CD4-positive, alpha-beta memory T cell (primary cell): ENCODE measurements around the gene LAMB2. TPM values are rescaled to one million over a fixed set of nuclear protein-coding genes. Genes with fewer than 3 reads are reported as not detected.

ENCODE experiments used
- CTCF ChIA-PET: fragments of 350-600 bp; sonication (Branson Sonifier 250); formaldehyde crosslinking; loops from one replicate; lab custom pipeline; 2021; ENCODE audit warnings: inconsistent platforms; ENCODE audit not compliant: partially characterized antibody; lab: Charles Lee
- POLR2A ChIA-PET: fragments of 350-600 bp; sonication (Branson Sonifier 250); formaldehyde crosslinking; loops from one replicate; lab custom pipeline; 2021; ENCODE audit not compliant: partially characterized antibody; lab: Charles Lee
- DNase-seq, 5 donors: peaks; one replicate each; pipeline versions ENCODE4 v3.0.0 to v3.0.0-alpha.2; 2020 to 2022; ENCODE audit warnings: mixed read lengths in 1 of 5
- H3K27ac ChIP-seq: one replicate; pipeline ENCODE4 v1.7.0; 2013; ENCODE audit warnings: low read depth, low read length
- H3K27me3 ChIP-seq: 2 replicates; pipeline ENCODE4 v1.7.0; 2013; ENCODE audit warnings: mild to moderate bottlenecking, low read length, moderate library complexity; ENCODE audit not compliant: insufficient read depth
- H3K36me3 ChIP-seq: 2 replicates; pipeline ENCODE4 v1.7.0; 2013; ENCODE audit warnings: mild to moderate bottlenecking, low read length, moderate library complexity; ENCODE audit not compliant: insufficient read depth
- H3K4me1 ChIP-seq: 2 replicates; pipeline ENCODE4 v1.7.0; 2013; ENCODE audit warnings: mild to moderate bottlenecking, low read length, moderate library complexity; ENCODE audit not compliant: insufficient read depth
- H3K4me3 ChIP-seq, 2 donors: one replicate each; pipeline ENCODE4 v1.7.0; 2013; ENCODE audit warnings: low read length in 2 of 2, mild to moderate bottlenecking in 1 of 2
- H3K9me3 ChIP-seq, 2 donors: one replicate each; pipeline ENCODE4 v1.7.0; 2013; ENCODE audit warnings: low read length in 2 of 2, control low read depth in 1 of 2; ENCODE audit not compliant: control insufficient read depth in 1 of 2
- H3K27ac Mint-ChIP-seq, 7 donors: one replicate each; pipeline ENCODE4 v1.8.0; 2020 to 2021; ENCODE audit warnings: mixed read lengths in 7 of 7, mild to moderate bottlenecking in 6 of 7, inconsistent platforms in 3 of 7, moderate library complexity in 3 of 7
- H3K27me3 Mint-ChIP-seq, 2 donors: one replicate each; pipeline ENCODE4 v1.8.0; 2020 to 2021; ENCODE audit warnings: mixed read lengths in 2 of 2
- H3K36me3 Mint-ChIP-seq, 2 donors: one replicate each; pipeline ENCODE4 v1.8.0; 2020 to 2021; ENCODE audit warnings: mixed read lengths in 2 of 2, inconsistent platforms in 1 of 2, mild to moderate bottlenecking in 1 of 2
- H3K4me1 Mint-ChIP-seq, 4 donors: one replicate each; pipeline ENCODE4 v1.8.0; 2020 to 2021; ENCODE audit warnings: mixed read lengths in 4 of 4, mild to moderate bottlenecking in 1 of 4
- H3K4me3 Mint-ChIP-seq, 8 donors: one replicate each; pipeline ENCODE4 v1.8.0; 2020 to 2021; ENCODE audit warnings: mixed read lengths in 8 of 8, mild to moderate bottlenecking in 7 of 8, moderate library complexity in 6 of 8, inconsistent platforms in 3 of 8
- H3K9me3 Mint-ChIP-seq, 8 donors: one replicate each; pipeline ENCODE4 v1.8.0; 2020 to 2021; ENCODE audit warnings: mixed read lengths in 8 of 8, mild to moderate bottlenecking in 5 of 8, inconsistent platforms in 3 of 8, moderate library complexity in 1 of 8
- intact Hi-C: fragments of 100-400 bp; cut with micrococcal nuclease; formaldehyde crosslinking; loops from one replicate; pipeline ENCODE4 v1.15.1; 2023
- polyA plus RNA-seq, 2 donors: library from polyadenylated mRNA; unstranded; fragments of 300-500 nt; fragmentation: Illumina TruSeq; gene quantifications; one replicate each; pipeline ENCODE4 v1.2.3, GENCODE V29; 2021
- total RNA-seq, 2 experiments: library from RNA; stranded (reverse); gene quantifications; one replicate each; pipeline ENCODE4 v1.2.3, GENCODE V29; 2021

The LAMB2 gene
- total and polyA plus RNA-seq, 4 experiments from 2014 or later: 1.1 TPM; not detected in 3

DNA sequence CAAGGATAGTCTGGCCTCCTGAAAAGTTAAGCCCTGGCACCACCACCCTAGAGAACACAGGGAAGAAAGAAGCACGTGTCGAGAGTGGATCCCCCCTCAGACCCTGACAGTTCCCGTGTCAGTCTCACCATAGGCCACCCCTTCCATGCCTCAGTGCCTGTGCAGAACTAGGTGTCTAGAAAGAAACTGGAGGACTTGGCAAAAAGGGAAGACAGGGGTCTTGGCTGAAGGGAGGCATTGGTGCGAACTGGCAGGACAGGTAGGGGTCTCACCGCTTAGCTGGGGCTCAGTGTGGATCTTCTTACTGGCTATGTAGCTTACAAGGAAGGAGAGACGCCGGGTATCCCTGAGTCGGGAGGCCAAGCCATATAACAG is 28.8 kb downstream of the LAMB2 start:
- ChIA-PET CTCF (interaction anchor here (0.6 to 2.0 kb wide), 3 partner anchors 10 to 82 kb away, joined by 3 to 17 read pairs (median 4); partner anchors contain the start of genes NDUFAF3 and QRICH1), POLR2A (interaction anchor here (0.9 to 9.7 kb wide), 8 partner anchors 10 to 172 kb away, joined by 3 to 122 read pairs (median 4); partner anchors contain the start of genes IMPDH2, NDUFAF3, QRICH1 and USP19)
- Histone ChIP-seq H3K9me3 (no peaks in the 10 kb centered on the region), H3K36me3 (peaks cover 36% of the 10 kb centered on the region), H3K27me3 (no peaks in the 10 kb centered on the region), H3K4me1 (peaks cover 21% of the 10 kb centered on the region), H3K4me3 (peak overlapping the region; percentile 64 to 94), H3K27ac (peak overlapping the region; percentile 92)
- Mint-ChIP-seq H3K27me3 (no peaks in the 10 kb centered on the region), H3K4me1 (peaks cover 12 to 38% (median 26%) of the 10 kb centered on the region in 4 donors), H3K27ac (peak overlapping the region; percentile 94 to 99 (median 98)), H3K9me3 (no peaks in the 10 kb centered on the region), H3K36me3 (peaks cover 32 to 49% of the 10 kb centered on the region in 2 donors), H3K4me3 (peak overlapping the region; percentile 96 to 99 (median 98))
- intact Hi-C loops: loop anchor here (1.0 kb wide), 2 partner anchors 10 to 16 kb away; partner anchors contain the start of genes QRICH1 and USP19
- no peak for DNase-seq

DNA sequence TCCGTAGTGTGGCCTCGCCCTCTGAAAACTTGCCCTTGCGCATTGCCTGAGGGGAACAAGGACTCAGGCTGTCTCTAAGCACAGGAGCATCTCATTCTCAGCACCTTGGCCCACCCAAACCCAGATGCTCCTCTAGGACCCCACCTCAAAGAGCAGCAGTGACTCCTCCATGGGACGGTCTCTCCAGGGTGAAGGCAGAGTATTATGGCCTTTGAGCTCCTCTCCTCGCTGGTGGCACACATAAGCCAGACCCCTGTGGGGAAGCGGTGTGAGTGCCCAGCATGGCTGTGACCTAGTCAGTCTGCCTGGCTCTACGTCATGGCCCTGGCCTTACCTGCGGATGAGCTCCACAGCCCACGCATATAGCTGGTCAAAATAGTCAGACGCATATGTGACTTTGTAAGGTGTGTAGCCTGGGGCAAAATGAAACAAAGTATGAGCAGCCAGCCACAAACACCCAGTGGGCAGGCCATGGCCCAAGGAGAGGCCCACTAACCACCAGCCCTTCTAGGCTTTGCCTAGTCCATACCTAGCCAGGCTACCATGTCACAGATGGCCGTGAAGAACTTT is 32.7 kb downstream of the LAMB2 start:
- POLR2A ChIA-PET: no interaction called here
- H3K9me3 Mint-ChIP-seq: peaks cover 0 to 2% (median 0%) of the 10 kb centered on the region in 8 donors
- peak overlapping the region in 1 of 7 donors; percentile 47 for H3K27ac Mint-ChIP-seq
- no peak overlapping the region for H3K4me3 Mint-ChIP-seq
- no peak overlapping the region for H3K4me3 ChIP-seq
- CTCF ChIA-PET: interaction anchor here (1.4 to 1.6 kb wide), 2 partner anchors 27 to 179 kb away, joined by 3 read pairs; no protein-coding TSS in a partner anchor
- H3K27ac ChIP-seq: no peak overlapping the region
- peaks cover 54% of the 10 kb centered on the region for H3K36me3 ChIP-seq
- peaks cover 38 to 65% of the 10 kb centered on the region in 2 donors for H3K36me3 Mint-ChIP-seq
- no peaks in the 10 kb centered on the region for H3K27me3 Mint-ChIP-seq
- H3K9me3 ChIP-seq: no peaks in the 10 kb centered on the region
- no peak for DNase-seq
- intact Hi-C loops: no loop called here
- H3K4me1 ChIP-seq: peaks cover 19% of the 10 kb centered on the region
- H3K27me3 ChIP-seq: no peaks in the 10 kb centered on the region
- H3K4me1 Mint-ChIP-seq: peaks cover 6 to 28% (median 22%) of the 10 kb centered on the region in 4 donors

DNA sequence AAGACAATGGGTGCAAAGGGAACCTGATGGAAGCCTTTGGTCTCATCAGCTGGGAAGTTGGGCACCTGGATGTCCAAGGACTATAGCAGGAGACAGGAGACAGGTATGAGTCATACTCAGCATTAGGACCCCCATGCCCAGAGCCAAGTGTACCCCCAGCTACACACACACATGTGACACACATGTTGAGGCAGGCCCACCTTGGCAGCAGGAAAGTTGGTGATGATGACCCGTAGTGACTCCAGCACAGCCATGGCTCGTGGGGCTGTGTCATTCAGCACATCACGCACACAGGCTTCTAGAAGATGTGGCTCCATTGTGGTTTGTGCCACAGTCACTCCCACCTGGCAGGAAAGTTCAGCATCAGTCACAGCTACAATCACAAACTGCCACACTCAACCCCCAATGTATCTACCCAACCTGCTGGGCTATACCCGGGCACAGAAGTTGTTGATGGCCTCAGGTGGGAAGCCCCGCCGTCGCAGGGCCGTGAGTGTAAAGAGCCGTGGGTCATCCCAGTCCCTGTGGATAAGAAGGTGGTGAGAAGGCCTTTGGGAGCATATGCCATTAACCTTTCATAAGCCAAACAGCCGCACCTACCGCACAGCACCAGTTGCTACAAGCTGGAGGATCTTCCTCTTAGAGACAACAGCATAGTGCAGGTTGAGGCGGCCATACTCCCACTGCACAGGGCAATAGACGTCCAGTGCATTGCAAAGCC is 33.8 kb downstream of the LAMB2 start:
- H3K4me1 Mint-ChIP-seq: peaks cover 8 to 25% (median 18%) of the 10 kb centered on the region in 4 donors
- peaks cover 54% of the 10 kb centered on the region for H3K36me3 ChIP-seq
- H3K9me3 ChIP-seq: no peaks in the 10 kb centered on the region
- peaks cover 21% of the 10 kb centered on the region for H3K4me1 ChIP-seq
- H3K27me3 ChIP-seq: no peaks in the 10 kb centered on the region
- intact Hi-C loops: no loop called here
- H3K27ac ChIP-seq: no peak overlapping the region
- no peaks in the 10 kb centered on the region for H3K27me3 Mint-ChIP-seq
- no peak for DNase-seq
- no peak overlapping the region for H3K4me3 ChIP-seq
- no peak overlapping the region for H3K27ac Mint-ChIP-seq
- ChIA-PET POLR2A (no interaction called here), CTCF (interaction anchor here (0.7 kb wide), 1 partner anchor 241 kb away, joined by 3 read pairs; the partner anchor contains the start of gene USP4)
- peaks cover 38 to 61% of the 10 kb centered on the region in 2 donors for H3K36me3 Mint-ChIP-seq
- peak overlapping the region in 1 of 8 donors; percentile 7 for H3K4me3 Mint-ChIP-seq
- H3K9me3 Mint-ChIP-seq: peaks cover 0 to 2% (median 0%) of the 10 kb centered on the region in 8 donors

DNA sequence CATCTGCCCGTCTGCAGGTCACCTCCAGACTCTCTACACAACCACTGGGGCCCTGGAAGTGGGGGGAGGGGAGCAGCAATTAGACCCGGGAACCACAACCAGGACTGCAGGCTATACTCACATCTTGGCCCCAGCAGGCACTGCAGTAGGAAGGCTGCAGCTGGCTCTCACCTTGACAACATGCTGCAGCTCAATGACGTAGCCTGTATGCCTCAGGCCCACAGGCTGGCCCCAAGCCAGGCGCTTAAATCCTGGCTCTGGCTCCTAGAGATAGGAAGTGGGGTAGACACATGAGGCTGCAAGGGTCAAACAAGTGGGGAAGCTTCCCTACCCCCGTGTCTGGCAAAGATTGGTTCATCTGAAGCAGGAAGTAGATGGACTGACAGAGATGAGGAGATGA is 34.4 kb downstream of the LAMB2 start:
- Histone ChIP-seq H3K4me1 (peaks cover 15% of the 10 kb centered on the region), H3K36me3 (peaks cover 54% of the 10 kb centered on the region), H3K4me3 (no peak overlapping the region), H3K27ac (no peak overlapping the region), H3K9me3 (no peaks in the 10 kb centered on the region), H3K27me3 (no peaks in the 10 kb centered on the region)
- peaks cover 6 to 21% (median 13%) of the 10 kb centered on the region in 4 donors for H3K4me1 Mint-ChIP-seq
- peaks cover 0 to 2% (median 0%) of the 10 kb centered on the region in 8 donors for H3K9me3 Mint-ChIP-seq
- peaks cover 38 to 63% of the 10 kb centered on the region in 2 donors for H3K36me3 Mint-ChIP-seq
- no peaks in the 10 kb centered on the region for H3K27me3 Mint-ChIP-seq
- POLR2A ChIA-PET: no interaction called here
- H3K4me3 Mint-ChIP-seq: no peak overlapping the region
- intact Hi-C loops: no loop called here
- no peak for DNase-seq
- H3K27ac Mint-ChIP-seq: no peak overlapping the region
- CTCF ChIA-PET: no interaction called here

DNA sequence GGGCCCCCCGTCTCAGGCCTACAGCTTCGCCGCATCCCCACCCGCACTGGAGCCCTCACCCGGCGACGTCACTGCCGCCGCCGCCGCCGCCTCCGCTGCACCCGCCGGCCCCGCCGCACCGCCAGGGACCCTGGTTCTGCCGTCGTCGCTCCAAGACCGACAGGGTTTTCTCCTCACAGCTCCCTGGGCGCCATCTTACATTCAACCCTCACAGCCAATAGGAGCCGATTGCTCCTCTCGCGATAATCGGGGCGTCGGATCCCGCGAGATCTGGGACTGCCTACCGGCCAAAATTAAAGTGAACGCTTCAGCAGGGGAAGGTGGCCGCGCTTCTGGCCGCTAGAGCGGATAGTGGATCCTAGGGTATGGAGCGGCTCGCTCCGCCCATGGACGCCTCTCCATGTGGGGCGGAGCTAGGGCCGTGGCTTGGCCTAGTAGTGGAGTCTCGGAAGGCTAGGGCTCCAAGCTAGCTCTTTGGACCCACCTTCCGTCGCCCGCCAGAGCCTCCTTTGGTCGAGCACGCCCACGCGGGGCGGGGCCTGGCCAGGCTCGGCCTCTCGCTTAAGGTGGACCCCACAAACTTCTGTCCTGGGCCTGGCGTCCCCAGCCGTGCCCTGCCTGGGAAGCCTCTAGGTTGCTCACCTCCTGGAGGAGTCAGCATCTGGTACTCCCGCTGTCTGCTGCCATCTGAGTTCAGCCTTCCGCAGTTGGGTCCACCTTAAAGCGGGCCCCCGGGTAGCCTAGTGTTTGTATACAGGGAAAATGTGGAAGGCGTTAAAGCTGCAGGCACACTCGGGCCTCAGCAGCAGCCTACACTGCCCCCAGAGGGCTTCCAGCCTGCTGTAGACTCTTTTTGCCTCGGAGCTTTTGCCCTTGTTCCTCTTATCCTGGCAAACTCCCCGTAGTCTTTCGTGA is 38.7 kb downstream of the LAMB2 start, which contains the start of gene QRICH1:
TSS of gene QRICH1 (minus strand) at position 219 of the 915 bp plus-strand sequence. CDS start 17,054 bp downstream, outside the sequence.
- H3K4me3 Mint-ChIP-seq: peak within 1 kb of the TSS; percentile 92 to 96 (median 96)
- ChIA-PET POLR2A (interaction anchor here (0.6 to 5.4 kb wide), 47 partner anchors 8 to 1930 kb away, joined by 3 to 122 read pairs (median 5); partner anchors contain the start of genes CCDC71, CELSR3, DAG1 and DALRD3), CTCF (interaction anchor here (0.6 to 4.3 kb wide), 13 partner anchors 10 to 368 kb away, joined by 3 to 38 read pairs (median 8); partner anchors contain the start of genes IMPDH2, KLHDC8B, NDUFAF3 and P4HTM)
- H3K27ac Mint-ChIP-seq: peak within 1 kb of the TSS; percentile 94 to 99 (median 97)
- intact Hi-C loops: loop anchor here (1.0 to 2.0 kb wide), 11 partner anchors 10 to 377 kb away; partner anchors contain the start of genes CCDC71, DAG1, IMPDH2 and IP6K2
- Histone ChIP-seq H3K4me1 (peaks cover 46% of the 10 kb centered on the region), H3K27me3 (no peaks in the 10 kb centered on the region), H3K36me3 (peaks cover 19% of the 10 kb centered on the region), H3K4me3 (peak within 1 kb of the TSS; percentile 84 to 90), H3K27ac (peak within 1 kb of the TSS; percentile 87), H3K9me3 (no peaks in the 10 kb centered on the region)
- peak; percentile 97 to 99 (median 98) for DNase-seq
- H3K36me3 Mint-ChIP-seq: peaks cover 10 to 49% of the 10 kb centered on the region in 2 donors
- H3K9me3 Mint-ChIP-seq: peaks cover 0 to 2% (median 0%) of the 10 kb centered on the region in 8 donors
- no peaks in the 10 kb centered on the region for H3K27me3 Mint-ChIP-seq
- H3K4me1 Mint-ChIP-seq: peaks cover 21 to 49% (median 35%) of the 10 kb centered on the region in 4 donors
